Measurements from ENCODE around the gene CDH26.
A peak's percentile ranks its signal among the peaks of the same experiment; 100 is the strongest.

Gene CDH26

DNA sequence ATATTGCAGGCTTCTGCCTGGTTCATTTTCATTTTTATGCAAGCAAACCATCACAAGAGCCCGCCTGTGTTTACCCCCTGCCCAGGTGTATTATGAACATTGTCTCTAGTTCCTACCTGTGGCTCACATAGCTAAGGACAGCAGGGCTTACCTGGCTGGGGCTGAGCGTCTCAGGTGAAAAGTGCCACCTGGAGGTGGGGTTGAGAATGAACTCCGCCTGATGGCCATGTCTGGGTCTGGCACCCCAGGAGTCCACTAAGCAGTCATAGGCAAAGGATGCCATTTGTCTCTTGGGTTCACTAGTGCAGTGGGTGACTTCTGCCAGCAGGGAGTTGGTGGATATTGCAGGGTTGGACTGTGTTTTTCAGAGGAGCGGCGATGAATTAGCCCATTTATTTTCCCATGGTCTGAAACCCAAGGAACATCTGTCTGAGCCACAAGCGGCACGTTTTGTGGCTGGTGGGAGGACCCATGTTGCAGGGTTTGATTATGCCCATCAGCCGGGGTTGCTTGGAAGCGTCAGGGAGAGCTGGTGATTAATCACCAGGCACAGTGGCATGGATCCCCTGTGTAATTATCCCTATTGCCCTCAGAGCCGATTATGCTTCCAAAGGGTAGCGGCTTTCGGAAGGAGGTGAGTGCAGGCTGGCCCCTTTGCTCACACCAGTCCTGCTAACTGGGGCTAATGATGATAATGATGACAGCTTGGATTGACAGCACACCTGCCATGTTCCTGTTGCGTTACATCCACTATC, 92.1 kb downstream of the CDH26 start:
- DNase-seq = no peak

DNA sequence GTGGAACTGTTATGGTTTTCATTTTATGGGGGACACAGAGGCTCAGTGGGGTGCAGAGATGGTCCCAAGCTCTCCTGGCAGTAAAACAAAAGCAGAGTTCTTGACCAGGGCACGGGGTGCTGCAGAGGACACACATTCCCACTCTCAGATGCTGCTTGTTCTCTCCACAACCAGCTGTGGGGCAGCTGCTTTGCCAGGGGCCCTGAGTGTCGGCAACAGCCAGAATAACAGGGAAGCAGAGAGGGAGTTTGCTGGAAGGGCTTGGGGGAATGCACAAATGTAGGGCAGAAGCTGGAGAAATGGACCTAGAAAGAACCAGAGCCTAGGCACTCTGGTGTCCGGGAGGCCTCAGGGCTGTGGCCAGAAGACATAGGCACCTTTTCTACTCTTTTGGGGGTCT, 93.7 kb downstream of the CDH26 start:
- DNase-seq = no peak

DNA sequence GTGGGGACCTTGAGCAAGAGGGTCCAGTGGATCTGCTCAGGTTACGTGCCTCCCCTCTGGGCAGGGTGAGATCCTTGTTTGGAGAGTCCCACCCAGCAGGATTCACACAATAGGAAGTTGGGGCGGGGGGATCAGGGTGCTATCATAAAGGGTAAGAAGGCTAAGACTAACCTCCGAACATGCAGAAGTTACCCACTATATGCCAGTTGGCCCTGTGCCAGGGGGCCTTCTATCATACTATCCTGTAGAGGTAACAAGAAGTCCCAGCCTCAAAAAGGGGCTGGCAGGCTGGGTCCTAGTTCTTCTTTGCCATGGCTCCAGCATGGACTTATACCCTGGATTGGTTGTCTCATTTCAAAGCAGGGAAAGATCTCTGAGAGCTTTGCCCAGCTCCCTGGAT, 94.1 kb downstream of the CDH26 start:
- no peak for DNase-seq

DNA sequence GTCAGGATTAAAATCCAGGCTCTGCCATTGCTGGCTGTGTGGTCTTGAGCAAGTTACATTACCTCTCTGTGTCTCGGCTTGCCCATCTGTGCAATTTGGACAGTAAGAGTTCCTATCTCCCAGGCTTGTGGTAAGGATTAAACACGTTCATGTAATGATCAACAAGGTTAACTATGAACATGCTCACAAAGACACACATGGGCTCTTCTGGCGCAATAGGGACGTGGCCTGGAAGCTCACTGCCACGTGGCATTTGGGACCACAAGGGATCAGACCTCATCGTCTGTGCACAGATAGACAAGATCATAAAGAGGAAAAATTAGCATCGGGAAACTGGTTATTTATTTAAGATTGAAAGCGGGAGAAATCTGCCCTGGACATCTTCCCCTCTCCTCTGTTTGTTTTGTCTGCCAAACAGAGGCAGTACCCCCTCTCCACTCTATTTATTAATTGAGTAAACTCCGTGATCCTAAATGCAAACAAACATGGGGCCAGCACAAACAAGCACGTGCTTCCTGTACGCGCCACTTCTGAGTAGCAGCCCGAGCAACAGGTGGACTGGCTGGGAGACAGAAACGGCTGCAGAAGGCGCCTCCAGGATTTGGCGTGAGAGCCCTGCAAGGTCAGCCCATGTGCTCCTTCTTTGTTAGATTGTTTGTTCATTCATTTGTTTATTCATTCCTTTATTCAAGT, 95.0 kb downstream of the CDH26 start:
- DNase-seq = no peak

DNA sequence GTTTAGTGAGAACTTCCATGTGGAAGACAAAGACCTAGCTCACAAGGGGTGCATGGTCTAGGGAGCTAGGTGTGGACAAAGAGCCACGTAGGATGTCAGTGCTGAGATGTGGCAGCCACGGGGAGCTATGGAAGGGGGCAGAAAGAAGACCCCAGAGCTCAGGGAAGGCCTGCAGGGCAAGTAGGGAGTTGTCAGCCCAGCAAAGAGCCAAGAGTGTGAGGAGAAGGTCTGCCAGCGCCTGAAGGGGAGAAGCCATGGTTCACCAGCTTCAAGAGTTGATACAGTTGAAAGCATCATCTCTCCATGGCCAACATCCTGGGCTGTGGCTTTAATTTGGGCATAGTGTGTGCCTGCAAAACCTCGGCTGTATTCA, 95.6 kb downstream of the CDH26 start:
- no peak for DNase-seq

DNA sequence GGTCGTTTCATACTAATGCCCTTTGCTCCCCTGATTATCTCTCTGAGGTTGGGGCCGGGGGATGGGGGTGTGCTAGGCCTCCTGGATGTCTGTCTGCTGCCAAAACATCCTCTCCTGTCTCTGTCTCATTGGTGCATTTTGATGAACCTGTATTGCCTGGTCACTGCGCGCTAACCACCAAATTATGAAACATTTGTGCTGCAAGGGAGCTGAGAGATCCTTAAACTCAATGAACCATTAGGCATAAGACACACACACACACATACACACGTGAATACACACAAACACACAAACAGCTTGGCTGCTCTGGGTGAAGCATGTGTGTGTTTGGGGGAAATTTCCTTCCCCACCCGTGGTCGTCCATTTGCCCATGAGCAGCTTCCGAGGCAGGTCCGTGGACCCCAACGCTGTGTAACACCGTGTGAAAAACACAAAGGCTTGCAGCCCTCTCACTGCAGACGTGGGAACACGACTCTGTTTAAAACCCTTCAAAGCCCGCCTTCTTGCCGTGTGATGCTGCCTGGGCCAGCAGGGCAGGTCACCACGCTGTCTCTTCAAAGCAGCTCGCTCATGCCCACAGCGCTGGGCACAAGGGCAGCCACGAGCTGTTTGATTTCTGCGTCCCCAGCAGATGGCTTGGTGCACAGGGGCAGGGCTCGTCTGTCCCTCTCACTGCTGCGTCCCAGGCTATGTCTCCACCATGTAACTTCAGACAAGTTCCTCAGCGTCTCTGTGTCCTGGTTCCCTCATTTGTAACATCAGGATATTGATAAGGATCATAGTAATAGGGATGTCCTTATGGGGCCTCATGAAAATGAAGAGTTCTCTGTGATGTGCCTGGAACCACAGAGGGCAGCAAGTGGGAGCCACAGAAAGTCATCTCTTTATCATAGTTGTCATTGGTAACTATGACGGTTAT, 96.8 kb downstream of the CDH26 start:
- no peak for DNase-seq

DNA sequence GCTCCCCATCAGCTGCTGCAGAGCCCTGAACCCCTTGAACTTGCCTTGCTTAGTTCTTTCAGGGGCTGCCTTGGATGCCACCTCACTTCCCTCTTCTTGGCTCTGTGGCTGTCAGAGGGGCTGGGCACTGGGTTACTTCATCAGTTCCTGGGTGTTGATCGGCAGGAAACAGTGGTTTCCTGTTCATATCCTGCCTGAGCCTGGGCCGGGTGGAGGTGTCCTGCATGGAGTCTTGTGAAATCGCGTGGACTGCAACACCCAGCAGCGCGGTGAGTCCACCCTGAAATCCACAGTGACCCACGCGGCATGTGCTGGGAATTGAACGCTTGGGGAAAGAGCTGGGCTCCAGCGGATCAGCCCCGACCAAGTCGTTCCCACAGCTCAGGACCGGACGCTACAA, 97.5 kb downstream of the CDH26 start:
- DNase-seq = peak; percentile 57

DNA sequence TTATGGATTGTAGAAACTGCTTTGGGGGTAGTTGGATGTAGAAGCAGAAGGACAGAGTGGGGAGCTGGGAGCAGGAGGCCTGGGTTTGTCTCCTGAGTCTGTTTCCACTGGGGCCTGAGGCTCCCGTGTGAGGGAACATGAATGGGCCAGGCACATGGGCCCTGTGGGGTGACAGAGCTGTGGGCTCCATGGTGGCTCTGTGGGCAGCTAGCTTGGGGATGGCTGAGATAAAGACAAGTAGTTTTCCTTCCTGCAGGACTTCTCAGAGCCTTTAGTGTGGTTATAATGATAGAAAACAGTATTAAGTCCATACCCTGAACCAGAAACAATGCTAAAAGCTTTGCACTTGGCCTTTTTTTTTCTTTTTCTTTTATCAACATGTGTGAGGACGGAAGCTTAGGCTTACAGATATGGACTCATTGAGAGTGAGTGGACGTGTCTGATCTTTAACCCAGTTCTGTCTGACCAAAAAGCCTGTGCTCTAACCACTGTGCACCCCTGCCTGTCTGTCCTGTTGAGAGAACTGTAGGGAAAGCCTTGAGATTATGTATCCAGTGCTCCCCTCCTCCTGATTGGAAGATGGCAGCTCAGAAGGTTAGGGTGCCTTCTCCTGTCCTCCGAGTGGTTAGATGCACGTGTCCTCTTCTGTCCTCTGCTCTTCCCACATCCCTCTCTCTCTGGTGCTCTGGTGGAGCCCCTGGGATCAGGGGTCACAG, 98.3 kb downstream of the CDH26 start:
- DNase-seq = no peak

DNA sequence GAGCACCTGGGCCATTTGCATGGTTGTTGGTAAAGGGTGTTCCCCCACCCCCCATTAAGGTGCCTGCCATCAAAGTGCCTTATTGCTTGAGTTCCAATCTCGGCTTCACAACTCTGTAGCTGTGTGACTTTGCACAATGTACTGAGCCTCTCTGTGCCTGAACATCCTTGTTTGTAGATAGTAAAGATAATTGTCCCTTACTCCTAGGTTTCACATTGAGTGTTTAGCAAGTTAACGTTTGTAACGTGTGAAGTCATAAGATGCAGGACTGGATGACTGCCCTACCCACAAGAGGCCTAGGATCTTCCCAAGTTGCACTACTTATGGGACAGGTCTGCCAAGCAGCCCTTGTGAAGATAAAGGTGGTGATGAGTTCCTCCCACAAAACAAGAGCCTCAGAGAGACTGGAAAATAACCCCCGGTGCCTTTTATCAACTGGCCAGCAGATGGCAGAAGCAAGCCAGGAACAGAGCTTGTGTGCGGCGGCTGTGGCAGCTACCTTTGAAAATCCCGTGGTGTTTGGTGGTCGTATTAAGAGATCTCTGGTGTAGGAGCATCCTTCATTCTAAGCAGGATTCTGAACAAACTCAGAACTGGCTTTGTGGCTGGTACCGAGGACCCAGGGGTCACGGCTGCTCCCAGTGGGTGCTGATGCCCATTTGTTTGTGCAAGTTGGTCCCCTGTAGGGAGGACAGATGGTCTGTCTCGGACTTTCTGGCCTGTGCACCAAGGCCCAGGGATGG, 99.1 kb downstream of the CDH26 start:
- peak; percentile 73 for DNase-seq

DNA sequence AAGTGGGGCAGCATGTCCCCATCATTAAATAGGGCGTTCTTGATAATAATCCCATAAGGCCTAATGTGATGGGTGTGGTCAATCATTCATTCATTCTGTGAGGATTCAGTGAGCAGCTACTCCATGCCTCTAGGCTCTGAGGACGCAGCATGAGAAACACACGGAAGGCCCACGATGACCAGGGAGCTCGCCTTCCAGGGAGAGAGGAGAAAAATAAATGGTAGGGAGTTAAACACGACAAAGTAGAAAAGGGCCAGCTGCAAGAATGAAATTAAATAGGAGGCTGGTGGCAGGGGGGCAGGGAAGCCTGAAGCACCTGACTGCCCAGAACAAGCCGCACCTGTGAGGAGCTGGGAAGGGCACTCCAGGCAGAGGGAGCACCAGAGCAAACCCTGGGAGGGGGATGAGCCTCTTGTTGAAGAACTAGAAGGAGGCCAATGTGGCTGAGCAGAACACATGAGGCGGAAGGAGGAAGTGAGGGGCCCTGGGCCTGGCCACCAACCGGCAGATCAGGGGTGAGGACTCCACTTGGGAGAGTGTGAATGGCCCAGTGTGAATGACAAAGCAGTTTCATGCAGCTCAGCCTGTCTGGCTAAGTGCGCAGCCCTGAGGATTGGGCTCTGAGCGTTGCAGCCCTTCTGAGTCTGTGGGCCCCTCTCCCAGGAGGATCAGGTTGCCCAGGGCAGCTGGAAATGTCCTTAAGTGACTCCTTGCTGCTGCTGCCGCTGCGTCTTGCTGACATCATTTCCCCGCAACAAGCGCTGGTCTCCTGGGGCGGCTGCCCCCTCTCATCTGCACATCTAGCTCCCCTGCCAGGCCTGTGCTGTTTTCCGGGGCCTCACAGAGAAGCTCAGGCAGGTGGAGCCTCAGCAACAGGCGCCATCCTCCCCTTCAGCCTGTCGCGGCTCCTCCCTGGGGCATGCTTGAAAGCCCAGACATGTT, 99.9 kb downstream of the CDH26 start:
- peak; percentile 44 for DNase-seq

DNA sequence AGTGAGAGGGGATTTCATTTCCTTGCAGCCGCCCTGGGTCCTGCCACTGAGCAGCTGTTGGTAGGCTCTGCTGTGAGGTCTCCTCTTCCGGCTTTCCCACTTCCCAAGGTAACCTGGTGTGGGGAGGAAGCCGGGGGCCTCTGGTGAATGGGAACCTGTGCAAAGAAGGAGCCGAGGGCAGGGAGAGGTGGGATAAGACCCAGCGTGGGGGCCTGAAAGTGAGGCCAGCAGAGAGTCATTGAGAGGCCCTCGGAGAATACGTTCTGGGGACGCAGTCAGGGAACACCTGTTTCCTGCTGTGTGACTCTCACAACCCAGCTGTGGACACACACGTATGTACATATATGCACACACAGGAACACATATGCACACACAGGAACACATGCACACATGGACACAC, 100.7 kb downstream of the CDH26 start:
- no peak for DNase-seq

DNA sequence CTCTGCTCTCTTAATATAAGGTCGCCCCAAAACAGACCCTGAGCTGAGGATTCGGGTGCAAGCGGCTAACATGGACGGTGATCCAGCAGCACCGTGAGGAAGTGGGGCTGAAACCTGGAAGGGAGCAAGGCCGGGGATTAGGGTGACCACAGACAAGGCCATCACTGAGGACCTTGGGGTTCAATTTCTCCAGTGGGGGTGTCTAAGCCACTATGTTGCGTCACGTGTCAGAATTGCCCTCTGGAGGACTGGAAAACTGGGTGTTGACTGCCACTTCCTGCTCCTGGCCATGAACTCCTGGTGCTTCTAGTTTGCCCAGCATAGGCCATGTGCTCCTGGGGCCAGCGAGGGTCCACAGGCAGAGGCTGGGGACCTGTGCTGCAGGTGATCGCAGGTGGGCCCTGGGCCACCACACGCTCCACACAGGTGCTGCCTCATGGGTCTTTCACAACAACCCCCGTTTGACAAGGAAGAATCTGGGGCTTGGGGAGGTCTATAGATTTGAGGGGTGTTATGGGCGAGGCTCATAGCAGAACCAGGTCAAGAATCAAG, 101.9 kb downstream of the CDH26 start:
- no peak for DNase-seq

DNA sequence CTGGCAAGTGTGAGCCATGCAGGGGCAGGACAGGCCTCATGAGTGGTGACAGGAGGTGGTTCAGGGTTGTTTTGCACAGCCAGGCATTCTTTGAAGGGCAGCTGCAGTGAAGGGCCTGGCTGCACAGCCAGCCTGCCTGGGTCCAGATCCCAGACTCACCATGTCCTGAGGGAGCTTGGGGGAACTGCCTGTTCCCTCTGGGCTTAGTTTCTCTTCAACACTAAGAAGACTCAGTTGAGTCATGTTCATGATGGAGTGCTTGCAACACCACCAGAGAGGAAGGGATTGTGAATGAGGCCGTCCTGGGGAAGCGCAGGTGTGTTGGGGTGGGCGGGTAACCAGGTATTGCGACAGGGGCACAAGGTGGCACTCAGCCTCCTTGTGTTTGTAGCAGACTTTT, 102.4 kb downstream of the CDH26 start:
- no peak for DNase-seq

DNA sequence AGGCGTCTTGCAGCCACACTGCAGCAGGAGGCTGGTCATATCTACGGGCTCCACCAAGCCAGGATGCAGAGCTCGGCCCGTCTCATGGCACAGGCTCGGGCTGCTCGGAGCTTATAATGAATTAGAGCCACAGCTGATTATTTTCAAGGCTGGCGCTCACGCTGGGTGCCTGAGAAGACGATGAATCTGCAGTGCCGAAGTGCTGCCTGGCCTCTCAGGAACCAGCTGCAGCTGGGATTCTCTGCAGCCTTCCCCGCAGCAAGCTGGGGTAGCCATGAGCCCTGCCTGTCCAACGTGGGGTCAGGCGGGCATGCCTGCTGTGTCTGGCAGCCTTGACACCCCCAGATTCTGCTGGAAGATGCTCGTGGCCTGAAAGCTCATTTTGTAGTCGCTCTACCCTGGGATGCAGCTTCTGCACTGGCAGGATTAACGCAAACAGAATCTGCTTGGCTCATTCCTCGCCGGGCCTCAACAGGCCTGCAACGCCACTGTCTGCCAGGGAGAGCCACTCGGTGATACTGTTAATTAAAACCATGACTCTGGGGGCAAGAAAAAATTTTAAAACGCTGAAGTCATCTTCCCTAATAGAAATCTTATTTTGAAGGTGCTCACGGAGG, 104.3 kb downstream of the CDH26 start:
- no peak for DNase-seq

DNA sequence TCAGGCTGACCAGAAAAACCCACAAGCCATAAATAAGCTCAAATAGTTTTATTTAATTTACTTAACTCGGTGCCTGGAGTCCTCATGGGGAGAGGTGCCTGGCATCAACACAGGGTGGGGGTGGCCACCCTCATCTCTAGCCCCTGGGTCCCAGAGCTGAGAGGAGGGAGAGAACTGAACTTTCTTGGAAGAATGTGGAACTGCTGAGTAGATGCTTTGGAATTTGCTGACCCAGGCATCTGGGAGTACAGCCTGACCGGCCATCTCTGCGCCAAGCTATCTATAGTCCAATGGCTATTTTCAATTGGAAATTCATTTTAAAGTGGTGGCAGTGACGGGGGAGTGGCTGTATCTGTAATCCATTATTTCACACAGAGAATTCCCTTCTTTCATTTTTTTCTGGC, 104.8 kb downstream of the CDH26 start:
- no peak for DNase-seq

DNA sequence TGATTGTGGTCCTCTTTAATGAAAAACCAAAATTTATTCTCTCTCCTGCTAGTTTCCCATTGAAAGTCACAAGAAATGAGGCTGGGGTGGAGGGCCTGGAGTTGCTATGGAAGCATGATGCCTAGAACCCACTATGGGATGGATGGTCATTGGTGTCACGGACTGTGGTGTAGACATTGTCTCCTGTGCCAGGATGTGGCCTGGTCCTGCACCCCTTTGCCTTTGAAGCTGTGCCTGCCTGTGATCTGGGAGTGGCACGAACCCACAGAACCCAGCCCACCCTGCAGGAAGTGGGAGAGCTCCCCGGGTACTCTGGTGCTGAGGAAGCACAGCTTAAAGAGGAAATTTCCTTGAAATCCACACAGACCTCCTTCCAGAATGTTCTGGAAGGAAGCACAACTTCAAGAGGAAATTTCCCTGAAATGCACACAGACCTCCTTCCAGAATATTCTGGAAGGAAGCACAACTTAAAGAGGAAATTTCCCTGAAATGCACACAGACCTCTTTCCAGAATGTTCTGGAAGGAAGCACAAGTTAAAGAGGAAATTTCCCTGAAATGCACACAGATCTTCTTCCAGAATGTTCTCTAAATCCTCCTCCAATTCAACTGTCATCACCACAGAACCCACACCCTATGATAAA, 105.6 kb downstream of the CDH26 start:
- no peak for DNase-seq
